ENCODE results near the gene MRPS24.
A peak's percentile ranks its signal among the peaks of the same experiment; 100 is the strongest.

Gene MRPS24

DNA sequence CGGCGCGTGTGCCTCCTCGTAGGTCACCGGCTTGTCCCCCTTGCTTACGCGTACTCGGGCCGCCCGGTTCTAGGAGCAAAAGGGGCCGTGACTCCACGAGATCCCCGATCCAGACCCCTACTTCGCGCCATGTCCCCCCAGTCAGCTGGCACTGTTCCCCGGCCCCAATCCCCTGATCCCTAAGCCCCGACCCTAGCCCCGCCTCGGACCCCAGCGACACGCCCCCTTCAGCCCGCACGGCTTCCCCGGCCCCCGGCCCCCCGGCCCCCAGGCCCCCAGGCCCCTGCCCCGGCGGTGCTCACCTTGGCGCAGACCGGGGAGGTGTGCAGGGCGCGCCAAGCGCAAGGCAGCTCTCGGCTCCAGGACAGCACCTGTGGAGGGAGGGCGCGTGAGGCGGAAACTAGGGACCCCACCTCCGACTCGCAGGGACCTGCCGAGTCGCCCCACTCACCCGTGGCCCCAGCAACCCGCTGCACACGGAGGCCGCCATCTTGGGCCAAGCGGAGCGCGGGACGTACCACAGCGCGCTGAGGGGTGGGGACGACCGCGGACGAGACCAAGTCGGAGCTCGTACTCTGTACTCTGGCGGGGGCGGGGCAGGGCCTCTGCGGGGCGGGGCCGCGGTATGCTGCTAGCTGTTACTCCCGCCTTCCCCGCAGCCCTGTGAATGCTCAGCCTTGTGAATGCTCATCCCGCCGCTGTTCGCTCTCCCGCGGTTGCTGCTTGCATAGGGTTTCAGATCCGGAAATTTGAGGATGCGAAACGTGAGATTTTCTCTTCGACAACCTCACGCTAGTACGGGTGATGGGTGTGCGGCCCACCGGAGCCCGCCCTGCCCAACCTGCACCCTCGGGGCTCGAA, at the start of gene MRPS24:
Gene MRPS24, minus strand, starts transcription at position 512 of the 861 bp plus-strand sequence. Its CDS starts 22 bp downstream, at position 490.
- Histone ChIP-seq H3K4me1 (ENCODE audit: insufficient read depth, low read length) (peaks cover 24% of the 10 kb centered on the region), H3K4me3 (ENCODE audit: low read depth in 1 of 2, low read length in 2 of 2) (peak within 1 kb of the TSS; percentile 76 to 97), H3K79me2 (ENCODE audit: insufficient read depth, low read length) (peaks cover 13% of the 10 kb centered on the region), H3K9me3 (ENCODE audit: insufficient read depth, low read length, severe bottlenecking) (no peaks in the 10 kb centered on the region), H4K20me1 (ENCODE audit: insufficient read depth, low read length) (no peaks in the 10 kb centered on the region), H3K27me3 (ENCODE audit: insufficient read depth, low read length, poor library complexity) (no peaks in the 10 kb centered on the region), H2AFZ (ENCODE audit: low read depth, low read length) (peak within 1 kb of the TSS; percentile 82), H3K4me2 (ENCODE audit: insufficient read depth, low read length) (peak within 1 kb of the TSS; percentile 97), H3K27ac (ENCODE audit: low read length) (peak within 1 kb of the TSS; percentile 83), H3K9ac (ENCODE audit: low read depth, low read length) (peak within 1 kb of the TSS; percentile 60), H3K36me3 (ENCODE audit: insufficient read depth, low read length) (peaks cover 25% of the 10 kb centered on the region)
- TF ChIP-seq, protein P1, sequence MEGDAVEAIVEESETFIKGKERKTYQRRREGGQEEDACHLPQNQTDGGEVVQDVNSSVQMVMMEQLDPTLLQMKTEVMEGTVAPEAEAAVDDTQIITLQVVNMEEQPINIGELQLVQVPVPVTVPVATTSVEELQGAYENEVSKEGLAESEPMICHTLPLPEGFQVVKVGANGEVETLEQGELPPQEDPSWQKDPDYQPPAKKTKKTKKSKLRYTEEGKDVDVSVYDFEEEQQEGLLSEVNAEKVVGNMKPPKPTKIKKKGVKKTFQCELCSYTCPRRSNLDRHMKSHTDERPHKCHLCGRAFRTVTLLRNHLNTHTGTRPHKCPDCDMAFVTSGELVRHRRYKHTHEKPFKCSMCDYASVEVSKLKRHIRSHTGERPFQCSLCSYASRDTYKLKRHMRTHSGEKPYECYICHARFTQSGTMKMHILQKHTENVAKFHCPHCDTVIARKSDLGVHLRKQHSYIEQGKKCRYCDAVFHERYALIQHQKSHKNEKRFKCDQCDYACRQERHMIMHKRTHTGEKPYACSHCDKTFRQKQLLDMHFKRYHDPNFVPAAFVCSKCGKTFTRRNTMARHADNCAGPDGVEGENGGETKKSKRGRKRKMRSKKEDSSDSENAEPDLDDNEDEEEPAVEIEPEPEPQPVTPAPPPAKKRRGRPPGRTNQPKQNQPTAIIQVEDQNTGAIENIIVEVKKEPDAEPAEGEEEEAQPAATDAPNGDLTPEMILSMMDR (IDR thresholded peaks at IDR 0.05; ENCODE audit: borderline replicate concordance, extremely low read depth, low read length, poor library complexity, severe bottlenecking) = peak; percentile 2
- TF ChIP-seq EZH2 (IDR thresholded peaks at IDR 0.05; ENCODE audit: borderline replicate concordance, low read depth, low read length, severe bottlenecking) = no peak
- ATAC-seq (ENCODE audit: insufficient read depth, low read depth) (peak; percentile 97), DNase-seq (peak; percentile 95)

DNA sequence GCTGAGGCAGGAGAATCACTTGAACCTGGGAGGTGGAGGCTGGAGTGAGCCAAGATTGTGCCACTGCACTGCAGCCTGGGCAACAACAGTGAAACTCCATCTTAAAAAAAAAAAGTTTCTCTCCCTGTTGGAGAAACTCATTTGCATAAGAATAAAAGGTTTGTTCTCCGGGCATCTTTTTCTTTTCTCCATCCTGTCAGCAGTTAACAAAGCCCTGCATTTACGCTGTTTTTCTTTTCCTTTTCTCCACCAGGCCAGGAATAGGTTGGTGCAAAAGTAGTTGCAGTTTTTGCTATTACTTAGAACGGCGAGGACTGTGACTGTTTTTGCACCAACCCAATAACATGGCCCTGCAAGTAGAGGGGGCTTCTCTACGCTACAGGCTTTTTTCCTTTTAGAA, 46.6 kb upstream of the MRPS24 start:
- Histone ChIP-seq H2AFZ (ENCODE audit: low read depth, low read length) (no peak overlapping the region), H3K4me1 (ENCODE audit: insufficient read depth, low read length) (no peaks in the 10 kb centered on the region), H3K27ac (ENCODE audit: low read length) (no peak overlapping the region), H3K79me2 (ENCODE audit: insufficient read depth, low read length) (peaks cover 4% of the 10 kb centered on the region; the same call in 1 of the 2 replicates), H3K27me3 (ENCODE audit: insufficient read depth, low read length, poor library complexity) (no peaks in the 10 kb centered on the region), H3K9me3 (ENCODE audit: insufficient read depth, low read length, severe bottlenecking) (peaks cover 2% of the 10 kb centered on the region), H3K36me3 (ENCODE audit: insufficient read depth, low read length) (peaks cover 11% of the 10 kb centered on the region), H4K20me1 (ENCODE audit: insufficient read depth, low read length) (no peaks in the 10 kb centered on the region; the same call in 1 of the 2 replicates), H3K9ac (ENCODE audit: low read depth, low read length) (no peak overlapping the region), H3K4me3 (ENCODE audit: low read depth in 1 of 2, low read length in 2 of 2) (no peak overlapping the region), H3K4me2 (ENCODE audit: insufficient read depth, low read length) (no peak overlapping the region)
- DNase-seq (no peak), ATAC-seq (ENCODE audit: insufficient read depth, low read depth) (no peak)
- TF ChIP-seq, protein P1 (IDR thresholded peaks at IDR 0.05; ENCODE audit: borderline replicate concordance, extremely low read depth, low read length, poor library complexity, severe bottlenecking) = no peak
- TF ChIP-seq EZH2 (IDR thresholded peaks at IDR 0.05; ENCODE audit: borderline replicate concordance, low read depth, low read length, severe bottlenecking) = no peak

DNA sequence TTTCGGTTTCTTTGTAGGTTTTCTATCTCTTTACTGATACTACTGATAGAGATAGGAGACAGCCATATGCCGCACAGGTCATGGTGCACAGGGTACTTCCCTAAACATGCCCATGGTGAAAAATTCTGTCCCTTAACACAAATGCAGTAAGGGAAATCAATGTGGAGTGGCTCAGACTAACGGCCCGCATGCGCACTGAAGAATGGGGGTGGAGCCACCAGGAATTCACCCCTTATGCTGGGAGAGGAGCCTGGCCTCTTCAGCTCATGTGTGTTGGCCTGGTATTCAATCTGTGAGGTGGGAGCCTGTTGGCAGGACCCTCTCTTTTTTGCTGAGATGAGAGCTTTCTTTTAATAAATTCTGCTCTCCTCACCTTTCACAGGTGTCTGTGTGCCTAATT, 45.5 kb upstream of the MRPS24 start:
- no peak for ATAC-seq (ENCODE audit: insufficient read depth, low read depth)
- no peaks in the 10 kb centered on the region for H3K27me3 ChIP-seq (ENCODE audit: insufficient read depth, low read length, poor library complexity)
- H3K4me3 ChIP-seq (ENCODE audit: low read depth in 1 of 2, low read length in 2 of 2) = no peak overlapping the region
- no peak overlapping the region for H3K27ac ChIP-seq (ENCODE audit: low read length)
- no peak for DNase-seq
- H3K4me1 ChIP-seq (ENCODE audit: insufficient read depth, low read length) = no peaks in the 10 kb centered on the region
- no peaks in the 10 kb centered on the region; the same call in 1 of the 2 replicates for H4K20me1 ChIP-seq (ENCODE audit: insufficient read depth, low read length)
- H3K9ac ChIP-seq (ENCODE audit: low read depth, low read length) = no peak overlapping the region
- TF ChIP-seq, protein P1 (IDR thresholded peaks at IDR 0.05; ENCODE audit: borderline replicate concordance, extremely low read depth, low read length, poor library complexity, severe bottlenecking) = no peak
- no peak for TF ChIP-seq EZH2 (IDR thresholded peaks at IDR 0.05; ENCODE audit: borderline replicate concordance, low read depth, low read length, severe bottlenecking)
- peaks cover 4% of the 10 kb centered on the region; the same call in 1 of the 2 replicates for H3K79me2 ChIP-seq (ENCODE audit: insufficient read depth, low read length)
- H3K4me2 ChIP-seq (ENCODE audit: insufficient read depth, low read length) = no peak overlapping the region
- H2AFZ ChIP-seq (ENCODE audit: low read depth, low read length) = no peak overlapping the region
- H3K36me3 ChIP-seq (ENCODE audit: insufficient read depth, low read length) = peaks cover 9% of the 10 kb centered on the region
- peaks cover 2% of the 10 kb centered on the region for H3K9me3 ChIP-seq (ENCODE audit: insufficient read depth, low read length, severe bottlenecking)
